IMR-90 (cell line): Measurements from ENCODE around the gene TMEM259. TPM values are rescaled to one million over a fixed set of nuclear protein-coding genes. Genes with fewer than 3 reads are reported as not detected.

Experiments used
- ATAC-seq: fragments of 200-7000 bp; cut with Tn5 transposase; 2 replicates; pipeline ENCODE4 v1.9.1; 2020; ENCODE audit warnings: low read depth, mild to moderate bottlenecking, moderate library complexity
- BruUV-seq: library from RNA; stranded (reverse); fragments of 400-500 nt; replicated peaks from 2 replicates; lab custom pipeline; 2021; lab: Mats Ljungman, UMichigan
- CTCF ChIA-PET: fragments of 300-600 bp; formaldehyde crosslinking; extraction: SDS; loops from one replicate; lab custom pipeline; 2021; ENCODE audit warnings: antibody characterized with exemption; lab: Yijun Ruan, JAX
- POLR2A ChIA-PET: fragments of 300-600 bp; sonication (Branson Sonifier 250); formaldehyde crosslinking; loops from one replicate; lab custom pipeline; 2022; ENCODE audit warnings: antibody characterized with exemption; ENCODE audit not compliant: unreplicated experiment; lab: Charles Lee
- DNase-seq: peaks from one replicate; pipeline ENCODE4 v3.0.0; 2013
- H2AFZ ChIP-seq: replicated peaks from 2 replicates; pipeline ENCODE3; 2013; ENCODE audit warnings: low read length, mild to moderate bottlenecking; ENCODE audit not compliant: poor library complexity
- H2AK5ac ChIP-seq: 2 replicates; pipeline ENCODE4 v1.6.1; 2013; ENCODE audit warnings: low read depth, low read length, inconsistent platforms
- H2AK9ac ChIP-seq: replicated peaks from 2 replicates; pipeline ENCODE3; 2013; ENCODE audit warnings: mild to moderate bottlenecking, low read depth, low read length, moderate library complexity; ENCODE audit not compliant: poor library complexity
- H2BK120ac ChIP-seq: 2 replicates; pipeline ENCODE4 v1.6.1; 2013; ENCODE audit warnings: low read depth, low read length, inconsistent platforms
- H2BK15ac ChIP-seq: 3 replicates; pipeline ENCODE4 v1.6.1; 2013; ENCODE audit warnings: low read depth, low read length, inconsistent platforms
- H2BK20ac ChIP-seq: 2 replicates; pipeline ENCODE4 v1.6.1; 2013; ENCODE audit warnings: low read depth, mild to moderate bottlenecking, inconsistent platforms, low read length, moderate library complexity
- H2BK5ac ChIP-seq: 2 replicates; pipeline ENCODE4 v1.6.1; 2013; ENCODE audit warnings: mild to moderate bottlenecking, low read depth, low read length, inconsistent platforms; ENCODE audit not compliant: poor library complexity, severe bottlenecking
- H3K14ac ChIP-seq: replicated peaks from 2 replicates; pipeline ENCODE4 v1.6.1; 2013; ENCODE audit warnings: low read depth, low read length, inconsistent platforms
- H3K18ac ChIP-seq: 2 replicates; pipeline ENCODE4 v1.6.1; 2013; ENCODE audit warnings: low read depth, low read length, control low read depth
- H3K23ac ChIP-seq: 2 replicates; pipeline ENCODE4 v1.6.1; 2013; ENCODE audit warnings: low read depth, low read length, inconsistent platforms
- H3K27ac ChIP-seq: 2 replicates; pipeline ENCODE4 v1.5.1; 2013; ENCODE audit warnings: mild to moderate bottlenecking, control low read depth, low read length; ENCODE audit not compliant: insufficient read depth
- H3K27me3 ChIP-seq: 2 replicates; pipeline ENCODE4 v1.6.1; 2013; ENCODE audit warnings: low read length; ENCODE audit not compliant: control insufficient read depth, insufficient read depth
- H3K36me3 ChIP-seq: 2 replicates; pipeline ENCODE4 v1.6.1; 2013; ENCODE audit warnings: low read length, mixed read lengths; ENCODE audit not compliant: control insufficient read depth, insufficient read depth
- H3K4ac ChIP-seq: 2 replicates; pipeline ENCODE4 v1.6.1; 2013; ENCODE audit warnings: low read depth, low read length, inconsistent platforms
- H3K4me1 ChIP-seq: 2 replicates; pipeline ENCODE4 v1.6.1; 2013; ENCODE audit warnings: low read length, mixed read lengths; ENCODE audit not compliant: control insufficient read depth, insufficient read depth
- H3K4me2 ChIP-seq: 2 replicates; pipeline ENCODE4 v1.6.1; 2013; ENCODE audit warnings: low read depth, mild to moderate bottlenecking, control low read depth, low read length, moderate library complexity
- H3K4me3 ChIP-seq: 2 replicates; pipeline ENCODE4 v1.5.1; 2013; ENCODE audit warnings: low read depth, mild to moderate bottlenecking, control low read depth, low read length, moderate library complexity; ENCODE audit not compliant: insufficient read depth
- H3K56ac ChIP-seq: 2 replicates; pipeline ENCODE4 v1.6.1; 2013; ENCODE audit warnings: low read length, inconsistent platforms; ENCODE audit not compliant: insufficient read depth; ENCODE audit errors: extremely low read depth
- H3K79me1 ChIP-seq, 2 experiments: 2 replicates each; pipeline ENCODE4 v1.6.1; 2013; ENCODE audit warnings: low read length in 2 of 2, inconsistent platforms in 1 of 2, low read depth in 1 of 2
- H3K9ac ChIP-seq: 2 replicates; pipeline ENCODE4 v1.6.1; 2013; ENCODE audit warnings: low read depth, low read length, control low read depth
- H3K9me1 ChIP-seq: 2 replicates; pipeline ENCODE4 v1.6.1; 2013; ENCODE audit warnings: low read length, inconsistent platforms; ENCODE audit not compliant: insufficient read depth
- H3K9me3 ChIP-seq: 2 replicates; pipeline ENCODE4 v1.6.1; 2013; ENCODE audit warnings: low read length; ENCODE audit not compliant: control insufficient read depth, insufficient read depth
- H4K20me1 ChIP-seq: 2 replicates; pipeline ENCODE4 v1.6.1; 2013; ENCODE audit warnings: low read length, inconsistent platforms; ENCODE audit not compliant: insufficient read depth
- H4K5ac ChIP-seq: 2 replicates; pipeline ENCODE4 v1.6.1; 2013; ENCODE audit warnings: mild to moderate bottlenecking, low read depth, low read length, control low read depth
- H4K8ac ChIP-seq, 2 experiments: 2 replicates each; pipeline ENCODE4 v1.6.1; 2013; ENCODE audit warnings: low read depth in 2 of 2, low read length in 2 of 2, control low read depth in 1 of 2, inconsistent platforms in 1 of 2
- H4K91ac ChIP-seq: 2 replicates; pipeline ENCODE4 v1.6.1; 2013; ENCODE audit warnings: low read depth, low read length, inconsistent platforms; ENCODE audit not compliant: insufficient read depth
- BHLHE40 ChIP-seq: fragments of 150-350 bp; IDR thresholded peaks from 2 replicates; pipeline ENCODE4 v1.6.1; 2016; ENCODE audit warnings: mild to moderate bottlenecking, low read depth, low read length
- CEBPB ChIP-seq: IDR thresholded peaks from 2 replicates; pipeline ENCODE4 v1.6.1; 2012; ENCODE audit warnings: low read depth, low read length, improper control_type of control experiment
- CHD1 ChIP-seq: IDR thresholded peaks from 2 replicates; pipeline ENCODE4 v1.6.1; 2012; ENCODE audit warnings: low read depth, low read length, improper control_type of control experiment
- CTCF ChIP-seq: conservative IDR thresholded peaks from 2 replicates; pipeline ENCODE4 v1.5.1; 2012; ENCODE audit warnings: mild to moderate bottlenecking, low read depth, low read length, improper control_type of control experiment
- ELK1 ChIP-seq: fragments of 150-350 bp; IDR thresholded peaks from 2 replicates; pipeline ENCODE4 v1.6.1; 2016; ENCODE audit warnings: low read depth, mild to moderate bottlenecking, low read length, moderate library complexity, borderline replicate concordance
- FOS ChIP-seq: fragments of 150-350 bp; IDR thresholded peaks from 2 replicates; pipeline ENCODE4 v1.6.1; 2016; ENCODE audit warnings: low read depth, low read length
- MAFK ChIP-seq: IDR thresholded peaks from 2 replicates; pipeline ENCODE4 v1.6.1; 2012; ENCODE audit warnings: low read depth, low read length, improper control_type of control experiment
- MAZ ChIP-seq: IDR thresholded peaks from 2 replicates; pipeline ENCODE4 v1.6.1; 2012; ENCODE audit warnings: low read depth, mild to moderate bottlenecking, low read length, improper control_type of control experiment, moderate library complexity, borderline replicate concordance
- MXI1 ChIP-seq: IDR thresholded peaks from 2 replicates; pipeline ENCODE4 v1.6.1; 2012; ENCODE audit warnings: low read depth, mild to moderate bottlenecking, low read length, moderate library complexity, borderline replicate concordance
- NFE2L2 ChIP-seq: fragments of 150-350 bp; IDR thresholded peaks from 2 replicates; pipeline ENCODE4 v1.6.1; 2016; ENCODE audit warnings: low read depth, mild to moderate bottlenecking, low read length
- POLR2A ChIP-seq: IDR thresholded peaks from 2 replicates; pipeline ENCODE4 v1.6.1; 2012; ENCODE audit warnings: mild to moderate bottlenecking, low read depth, low read length
- RAD21 ChIP-seq: IDR thresholded peaks from 2 replicates; pipeline ENCODE4 v1.6.1; 2012; ENCODE audit warnings: low read length, improper control_type of control experiment
- RCOR1 ChIP-seq: IDR thresholded peaks from 2 replicates; pipeline ENCODE4 v1.6.1; 2012; ENCODE audit warnings: mild to moderate bottlenecking, low read length, improper control_type of control experiment; ENCODE audit not compliant: insufficient replicate concordance
- RFX5 ChIP-seq: IDR thresholded peaks from 2 replicates; pipeline ENCODE4 v1.8.0; 2012; ENCODE audit warnings: low read depth, mild to moderate bottlenecking, low read length, moderate library complexity
- SMC3 ChIP-seq: fragments of 150-350 bp; IDR thresholded peaks from 2 replicates; pipeline ENCODE4 v1.6.1; 2016; ENCODE audit warnings: low read depth, mild to moderate bottlenecking, antibody characterized with exemption, low read length, moderate library complexity
- WGBS, 2 experiments: methylation state at CpG; one replicate each; pipeline versions ENCODE4 v1.1.5 to v1.1.7; 2013; ENCODE audit warnings: missing lambda C conversion rate in 2 of 2; ENCODE audit not compliant: insufficient read length in 1 of 2; ENCODE audit errors: extremely low coverage in 2 of 2; 5-methylcytosine and 5-hydroxymethylcytosine counted together
- dilution Hi-C: fragments of 300-500 bp; cut with HindIII; formaldehyde crosslinking; loops from one replicate; pipeline ENCODE4 v1.14.3; 2018; ENCODE audit warnings: low sequenced_read_pairs; ENCODE audit not compliant: unreplicated experiment
- in situ Hi-C: fragments of 300-500 bp; cut with MboI; formaldehyde crosslinking; loops from 3 replicates; pipeline ENCODE4 v1.14.3; 2019; ENCODE audit warnings: low sequenced_read_pairs, inconsistent platforms, mixed read lengths
- intact Hi-C: fragments of 100-400 bp; cut with micrococcal nuclease; formaldehyde crosslinking; loops from 2 replicates; pipeline ENCODE4 v1.10.0; 2022
- polyA plus RNA-seq, 3 experiments: library from polyadenylated mRNA; depleted of rRNA; stranded (reverse); fragments of >200 nt; gene quantifications; 2 replicates each; pipeline ENCODE4 v1.2.3, GENCODE V29; 2012; ENCODE audit warnings: low replicate concordance in 1 of 3
- total RNA-seq: library from RNA; depleted of rRNA; stranded (reverse); fragments of >200 nt; gene quantifications from 2 replicates; pipeline ENCODE4 v1.2.3, GENCODE V29; 2012
- TF ChIP-seq, protein P1 (sequence below): fragments of 150-350 bp; IDR thresholded peaks from 2 replicates; pipeline ENCODE4 v1.6.1; 2017; ENCODE audit warnings: mild to moderate bottlenecking, antibody characterized with exemption, low read length, low read depth

Gene TMEM259
- total and polyA plus RNA-seq, 2 of the 4 experiments (the other 2 are of a cell fraction), result 22.6 to 153 TPM

GRCh38 chr19:1004204-1004802, 16.6 kb downstream of the TMEM259 start:
- Histone ChIP-seq H2AK9ac (no peak overlapping the region), H4K5ac (no peak overlapping the region), H2BK20ac (no peak overlapping the region), H3K4me2 (no peak overlapping the region), H4K91ac (no peak overlapping the region), H3K27me3 (peaks cover 14% of the 10 kb centered on the region), H2AFZ (no peak overlapping the region), H3K27ac (no peak overlapping the region), H3K4ac (no peak overlapping the region), H2AK5ac (no peak overlapping the region), H3K36me3 (no peaks in the 10 kb centered on the region), H4K20me1 (peaks cover 19% of the 10 kb centered on the region), H3K18ac (no peak overlapping the region), H3K4me1 (peaks cover 9% of the 10 kb centered on the region), H2BK5ac (no peak overlapping the region), H3K14ac (no peak overlapping the region), H3K23ac (no peak overlapping the region; the same call in 1 of the 2 replicates), H3K56ac (no peak overlapping the region), H4K8ac (no peak overlapping the region), H3K4me3 (no peak overlapping the region), H3K9ac (no peak overlapping the region), H3K9me1 (no peaks in the 10 kb centered on the region), H3K79me1 (peaks cover 0 to 8% of the 10 kb centered on the region in 2 experiments; a peak in 2 of 4 replicates), H2BK120ac (no peak overlapping the region), H2BK15ac (no peak overlapping the region), H3K9me3 (no peaks in the 10 kb centered on the region)
- in situ Hi-C loops (no loop called here), dilution Hi-C loops (no loop called here), intact Hi-C loops (no loop called here)
- no TSS peak for BruUV-seq
- 81% methylated on average over 18 of the region's 32 CpGs; no CpG with 5 or more reads in 1 of the 2 experiments for WGBS, 2 experiments
- no peak for DNase-seq
- ChIA-PET POLR2A (no interaction called here), CTCF (no interaction called here)
- TF ChIP-seq, protein P1, sequence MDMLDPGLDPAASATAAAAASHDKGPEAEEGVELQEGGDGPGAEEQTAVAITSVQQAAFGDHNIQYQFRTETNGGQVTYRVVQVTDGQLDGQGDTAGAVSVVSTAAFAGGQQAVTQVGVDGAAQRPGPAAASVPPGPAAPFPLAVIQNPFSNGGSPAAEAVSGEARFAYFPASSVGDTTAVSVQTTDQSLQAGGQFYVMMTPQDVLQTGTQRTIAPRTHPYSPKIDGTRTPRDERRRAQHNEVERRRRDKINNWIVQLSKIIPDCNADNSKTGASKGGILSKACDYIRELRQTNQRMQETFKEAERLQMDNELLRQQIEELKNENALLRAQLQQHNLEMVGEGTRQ, result no peak
- TF ChIP-seq BHLHE40 (no peak), CEBPB (no peak), RCOR1 (no peak), RAD21 (no peak), ELK1 (no peak), CTCF (no peak), SMC3 (no peak), CHD1 (no peak), POLR2A (no peak), FOS (no peak), NFE2L2 (no peak), MAZ (no peak), MAFK (no peak), RFX5 (no peak), MXI1 (no peak)
- ATAC-seq, result no peak
